Measurements from ENCODE around the gene MOV10. TPM values are rescaled to one million over a fixed set of nuclear protein-coding genes. Genes with fewer than 3 reads are reported as not detected.

Gene MOV10
- total and polyA plus RNA-seq, 9 of the 15 experiments (the other 6 are each of a cell fraction or from before 2014, with no cell fraction given), result 16.7 to 105 (median 49.5) TPM

GRCh38 chr1:112674986-112675727 is 698 bp downstream of the MOV10 start (continued):
- TF ChIP-seq, protein P1, sequence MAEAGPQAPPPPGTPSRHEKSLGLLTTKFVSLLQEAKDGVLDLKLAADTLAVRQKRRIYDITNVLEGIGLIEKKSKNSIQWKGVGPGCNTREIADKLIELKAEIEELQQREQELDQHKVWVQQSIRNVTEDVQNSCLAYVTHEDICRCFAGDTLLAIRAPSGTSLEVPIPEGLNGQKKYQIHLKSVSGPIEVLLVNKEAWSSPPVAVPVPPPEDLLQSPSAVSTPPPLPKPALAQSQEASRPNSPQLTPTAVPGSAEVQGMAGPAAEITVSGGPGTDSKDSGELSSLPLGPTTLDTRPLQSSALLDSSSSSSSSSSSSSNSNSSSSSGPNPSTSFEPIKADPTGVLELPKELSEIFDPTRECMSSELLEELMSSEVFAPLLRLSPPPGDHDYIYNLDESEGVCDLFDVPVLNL (CRISPR knock-in tag; IDR thresholded peaks at IDR 0.05; ENCODE audit: low read depth), result no peak
- TF ChIP-seq ZNF408 (CRISPR knock-in tag; IDR thresholded peaks at IDR 0.05; ENCODE audit: low read depth) (no peak), C11orf30 (IDR thresholded peaks at IDR 0.05; ENCODE audit: low read depth) (no peak), ZNF174 (CRISPR knock-in tag; IDR thresholded peaks at IDR 0.05) (no peak), ZFP30 (CRISPR knock-in tag; IDR thresholded peaks at IDR 0.05; ENCODE audit: borderline replicate concordance) (no peak), NR0B1 (IDR thresholded peaks at IDR 0.05; ENCODE audit: partially characterized antibody) (no peak), ZKSCAN3 (CRISPR knock-in tag; IDR thresholded peaks at IDR 0.05) (no peak), USF2 (CRISPR knock-in tag; IDR thresholded peaks at IDR 0.05) (no peak; the same call in 1 of the 2 replicates), SMC3 (conservative IDR thresholded peaks at IDR 0.05; ENCODE audit: insufficient read depth, low read depth, low read length) (no peak), BCOR (IDR thresholded peaks at IDR 0.05) (no peak), ERF (CRISPR knock-in tag; IDR thresholded peaks at IDR 0.05) (0 out of 2 replicates have a peak, but pooled peaks have one; percentile 22), HNRNPUL1 (IDR thresholded peaks at IDR 0.05; ENCODE audit: low read length) (no peak), DDX20 (tag; IDR thresholded peaks at IDR 0.05; ENCODE audit: low read depth) (no peak), ZNF146 (CRISPR knock-in tag; IDR thresholded peaks at IDR 0.05; ENCODE audit: unreplicated experiment) (no peak), HDAC2 (IDR thresholded peaks at IDR 0.05) (no peak), HNRNPL (IDR thresholded peaks at IDR 0.05; ENCODE audit: low read depth, low read length) (peak; percentile 90; the same call in 1 of the 2 replicates), FIP1L1 (IDR thresholded peaks at IDR 0.05; ENCODE audit: low read depth, low read length, poor library complexity, severe bottlenecking) (peak; percentile 82), SMAD2 (IDR thresholded peaks at IDR 0.05; ENCODE audit: low read depth, low read length) (no peak), HDAC1 (IDR thresholded peaks at IDR 0.05) (no peak), PRMT5 (CRISPR knock-in tag; IDR thresholded peaks at IDR 0.05) (no peak), GTF2F1 (IDR thresholded peaks at IDR 0.05; ENCODE audit: low read depth, low read length) (no peak), SP1 (CRISPR knock-in tag; IDR thresholded peaks at IDR 0.05) (no peak), FOXK2 (conservative IDR thresholded peaks at IDR 0.05 in 1 of 2, IDR thresholded peaks at IDR 0.05 in 1 of 2; ENCODE audit: low read depth in 2 of 2) (no peak)
- TF ChIP-seq, protein P2, sequence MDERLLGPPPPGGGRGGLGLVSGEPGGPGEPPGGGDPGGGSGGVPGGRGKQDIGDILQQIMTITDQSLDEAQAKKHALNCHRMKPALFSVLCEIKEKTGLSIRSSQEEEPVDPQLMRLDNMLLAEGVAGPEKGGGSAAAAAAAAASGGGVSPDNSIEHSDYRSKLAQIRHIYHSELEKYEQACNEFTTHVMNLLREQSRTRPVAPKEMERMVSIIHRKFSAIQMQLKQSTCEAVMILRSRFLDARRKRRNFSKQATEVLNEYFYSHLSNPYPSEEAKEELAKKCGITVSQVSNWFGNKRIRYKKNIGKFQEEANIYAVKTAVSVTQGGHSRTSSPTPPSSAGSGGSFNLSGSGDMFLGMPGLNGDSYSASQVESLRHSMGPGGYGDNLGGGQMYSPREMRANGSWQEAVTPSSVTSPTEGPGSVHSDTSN (CRISPR knock-in tag; IDR thresholded peaks at IDR 0.05; ENCODE audit: low read depth), result no peak
- TF ChIP-seq, protein P2 (tag; conservative IDR thresholded peaks at IDR 0.05; ENCODE audit: low read depth), result no peak
